Nephron (organoid): ENCODE measurements around the gene CTXN2.
A peak's percentile ranks its signal among the peaks of the same experiment; 100 is the strongest.

ENCODE experiments used
- H3K27ac Mint-ChIP-seq, 3 experiments: 2 replicates each; pipeline ENCODE4 v1.8.0; 2020; ENCODE audit warnings: mixed read lengths in 3 of 3, mild to moderate bottlenecking in 2 of 3, moderate library complexity in 1 of 3
- H3K27me3 Mint-ChIP-seq: 2 replicates; pipeline ENCODE4 v1.8.0; 2021; ENCODE audit warnings: low read depth, mild to moderate bottlenecking, moderate library complexity, mixed read lengths
- H3K36me3 Mint-ChIP-seq: 2 replicates; pipeline ENCODE4 v1.8.0; 2020; ENCODE audit warnings: low read depth, mixed read lengths
- H3K4me1 Mint-ChIP-seq: 2 replicates; pipeline ENCODE4 v1.8.0; 2020; ENCODE audit warnings: mixed read lengths
- H3K4me3 Mint-ChIP-seq, 3 experiments: 2 replicates each; pipeline ENCODE4 v1.8.0; 2020; ENCODE audit warnings: mild to moderate bottlenecking in 3 of 3, mixed read lengths in 3 of 3, moderate library complexity in 2 of 3
- H3K9me3 Mint-ChIP-seq: 2 replicates; pipeline ENCODE4 v1.8.0; 2020; ENCODE audit warnings: mixed read lengths
- TF ChIP-seq, protein P1 (sequence below), 3 experiments: fragments of 200-600 bp; sonication (generic); IDR thresholded peaks; one replicate each; pipeline ENCODE4 v1.5.0; 2021; ENCODE audit warnings: antibody characterized with exemption in 3 of 3; ENCODE audit not compliant: unreplicated experiment in 3 of 3

Gene CTXN2

DNA sequence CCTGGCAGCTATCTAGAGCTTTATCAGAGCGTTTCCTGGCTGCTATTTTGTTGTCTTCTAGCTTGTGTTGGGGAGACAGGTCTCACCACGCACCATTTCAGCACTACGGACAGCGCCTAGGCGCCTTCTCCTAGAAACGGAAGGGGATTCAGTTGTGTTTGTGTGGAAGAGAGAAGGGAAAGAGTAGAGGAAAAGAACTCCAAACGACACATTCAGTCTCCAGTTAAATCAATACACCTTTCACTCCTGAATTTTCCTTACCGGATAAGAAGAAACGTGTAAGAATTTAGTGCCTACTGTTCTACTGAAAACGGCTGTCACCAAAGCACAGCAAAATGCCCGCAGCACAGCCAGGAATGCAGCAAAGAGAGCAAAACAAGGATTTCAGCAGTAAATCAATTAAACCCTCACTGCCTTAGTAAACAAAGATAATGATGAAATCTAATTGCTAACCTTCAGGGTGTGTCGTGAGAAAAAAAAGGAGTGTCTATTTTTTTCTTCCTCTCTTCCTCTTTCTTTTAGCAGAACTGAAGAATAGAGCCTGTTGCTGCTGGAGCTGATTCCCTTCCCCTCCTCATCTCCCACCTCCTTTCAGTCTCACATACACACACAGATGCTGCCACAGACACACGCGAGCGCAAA lies 412 bp upstream of the CTXN2 start:
- H3K27ac Mint-ChIP-seq, result no peak overlapping the region
- TF ChIP-seq, protein P1, sequence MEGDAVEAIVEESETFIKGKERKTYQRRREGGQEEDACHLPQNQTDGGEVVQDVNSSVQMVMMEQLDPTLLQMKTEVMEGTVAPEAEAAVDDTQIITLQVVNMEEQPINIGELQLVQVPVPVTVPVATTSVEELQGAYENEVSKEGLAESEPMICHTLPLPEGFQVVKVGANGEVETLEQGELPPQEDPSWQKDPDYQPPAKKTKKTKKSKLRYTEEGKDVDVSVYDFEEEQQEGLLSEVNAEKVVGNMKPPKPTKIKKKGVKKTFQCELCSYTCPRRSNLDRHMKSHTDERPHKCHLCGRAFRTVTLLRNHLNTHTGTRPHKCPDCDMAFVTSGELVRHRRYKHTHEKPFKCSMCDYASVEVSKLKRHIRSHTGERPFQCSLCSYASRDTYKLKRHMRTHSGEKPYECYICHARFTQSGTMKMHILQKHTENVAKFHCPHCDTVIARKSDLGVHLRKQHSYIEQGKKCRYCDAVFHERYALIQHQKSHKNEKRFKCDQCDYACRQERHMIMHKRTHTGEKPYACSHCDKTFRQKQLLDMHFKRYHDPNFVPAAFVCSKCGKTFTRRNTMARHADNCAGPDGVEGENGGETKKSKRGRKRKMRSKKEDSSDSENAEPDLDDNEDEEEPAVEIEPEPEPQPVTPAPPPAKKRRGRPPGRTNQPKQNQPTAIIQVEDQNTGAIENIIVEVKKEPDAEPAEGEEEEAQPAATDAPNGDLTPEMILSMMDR (IDR thresholded peaks at IDR 0.05; ENCODE audit: unreplicated experiment in 3 of 3), result no peak
- H3K36me3 Mint-ChIP-seq, result no peaks in the 10 kb centered on the region
- H3K4me1 Mint-ChIP-seq, result peaks cover 4% of the 10 kb centered on the region
- H3K4me3 Mint-ChIP-seq, result peak overlapping the region; percentile 62 to 75 (median 73)
- H3K9me3 Mint-ChIP-seq, result no peaks in the 10 kb centered on the region
- peaks cover 24% of the 10 kb centered on the region for H3K27me3 Mint-ChIP-seq

DNA sequence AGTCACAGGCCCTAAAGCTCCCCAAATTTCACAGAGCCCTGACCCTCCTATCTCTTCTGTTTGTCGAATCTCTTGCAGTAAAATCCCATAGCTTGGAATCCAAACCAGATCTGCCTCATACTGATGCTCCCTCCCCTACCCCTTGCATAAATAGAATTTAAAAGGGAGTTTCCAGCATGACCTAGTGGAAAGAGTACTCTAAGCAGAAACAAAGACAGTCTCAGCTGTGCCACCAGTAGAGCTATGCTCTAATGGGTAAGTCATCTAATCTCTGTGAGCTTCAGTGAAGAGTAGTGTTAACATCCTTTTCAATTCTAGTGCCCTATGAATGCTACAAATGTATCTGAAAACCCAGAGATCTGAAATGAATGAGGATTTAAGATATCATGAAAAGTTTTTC lies 10.6 kb downstream of the CTXN2 start:
- Mint-ChIP-seq H3K27ac (no peak overlapping the region), H3K9me3 (no peaks in the 10 kb centered on the region), H3K27me3 (peaks cover 14% of the 10 kb centered on the region), H3K4me3 (no peak overlapping the region), H3K4me1 (no peaks in the 10 kb centered on the region), H3K36me3 (no peaks in the 10 kb centered on the region)
- TF ChIP-seq, protein P1 (IDR thresholded peaks at IDR 0.05; ENCODE audit: unreplicated experiment in 3 of 3), result no peak

DNA sequence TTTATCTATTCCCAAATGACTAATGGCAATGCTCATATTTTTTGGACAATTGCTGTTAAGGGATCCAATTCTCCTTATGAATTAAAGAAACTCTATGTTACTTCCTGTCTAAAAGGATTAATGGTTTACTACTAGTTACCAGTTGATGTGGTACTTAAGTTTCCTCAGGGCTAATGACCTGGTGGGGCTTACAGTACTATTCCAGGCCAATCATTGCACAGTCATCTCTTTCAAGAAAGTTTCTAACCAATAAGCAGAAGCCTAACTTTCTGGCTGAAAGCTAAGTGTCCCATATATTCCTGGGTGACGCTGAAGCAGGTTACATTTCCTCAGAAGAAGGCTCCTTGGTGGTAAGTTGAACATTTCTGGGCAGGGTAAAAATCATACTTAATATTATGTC lies 14.5 kb downstream of the CTXN2 start, which contains the start of gene SLC12A1:
SLC12A1 (plus strand) TSS at position 322 of the 400 bp plus-strand sequence. CDS start 1,418 bp downstream, outside the sequence.
- H3K27ac Mint-ChIP-seq, result peak within 1 kb of the TSS in 1 of 3 experiments; percentile 80
- no peaks in the 10 kb centered on the region for H3K9me3 Mint-ChIP-seq
- no peaks in the 10 kb centered on the region for H3K4me1 Mint-ChIP-seq
- H3K4me3 Mint-ChIP-seq, result peak within 1 kb of the TSS in 1 of 3 experiments; percentile 82
- H3K27me3 Mint-ChIP-seq, result peaks cover 3% of the 10 kb centered on the region
- TF ChIP-seq, protein P1 (IDR thresholded peaks at IDR 0.05; ENCODE audit: unreplicated experiment in 3 of 3), result no peak
- H3K36me3 Mint-ChIP-seq, result no peaks in the 10 kb centered on the region

DNA sequence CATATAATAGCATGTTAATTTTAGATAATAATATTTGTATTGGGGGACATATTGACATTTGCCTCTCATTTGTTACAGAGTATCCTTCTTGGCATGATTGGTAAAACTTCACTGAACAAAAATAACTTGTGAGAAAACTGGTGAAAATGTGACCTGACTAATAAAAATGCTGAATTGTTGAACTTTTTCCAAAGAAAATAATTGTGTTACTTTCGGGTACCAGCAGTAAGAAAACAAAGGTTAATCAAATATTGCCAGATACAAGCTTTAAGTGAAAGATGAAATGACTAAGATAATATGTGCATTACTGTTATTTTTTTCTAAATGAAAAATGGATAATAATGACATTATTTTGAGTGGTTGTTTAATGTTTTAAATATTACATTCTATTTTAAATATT lies 29.8 kb downstream of the CTXN2 start:
- H3K9me3 Mint-ChIP-seq, result no peaks in the 10 kb centered on the region
- TF ChIP-seq, protein P1 (IDR thresholded peaks at IDR 0.05; ENCODE audit: unreplicated experiment in 3 of 3), result no peak

DNA sequence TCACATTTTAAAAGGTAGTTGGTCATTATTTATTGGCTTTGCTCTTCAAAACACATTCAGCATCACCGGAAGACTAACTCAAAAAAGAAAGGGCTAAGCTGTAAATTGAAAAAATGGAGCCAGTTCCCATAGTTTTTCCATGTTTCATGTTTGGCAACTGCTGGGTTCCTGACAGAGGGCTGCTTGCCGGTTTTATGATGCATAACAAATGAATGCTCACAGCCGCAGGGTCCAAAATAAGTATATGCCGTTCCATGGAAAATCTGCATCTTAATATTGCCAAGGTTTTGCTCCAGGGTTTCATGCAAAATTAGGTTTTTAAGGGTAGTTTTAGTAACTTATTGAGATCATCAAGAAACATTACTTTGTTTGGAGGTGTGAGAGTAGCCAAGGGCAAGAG lies 30.4 kb downstream of the CTXN2 start:
- Mint-ChIP-seq H3K27me3 (no peaks in the 10 kb centered on the region), H3K27ac (peak overlapping the region in 1 of 3 experiments; percentile 60), H3K36me3 (no peaks in the 10 kb centered on the region), H3K9me3 (no peaks in the 10 kb centered on the region), H3K4me1 (peaks cover 5% of the 10 kb centered on the region), H3K4me3 (no peak overlapping the region)
- TF ChIP-seq, protein P1 (IDR thresholded peaks at IDR 0.05; ENCODE audit: unreplicated experiment in 3 of 3), result no peak

More for the DNA sequence above, 29.8 kb downstream of the CTXN2 start:
- no peaks in the 10 kb centered on the region for H3K27me3 Mint-ChIP-seq
- H3K4me1 Mint-ChIP-seq, result peaks cover 5% of the 10 kb centered on the region
- no peaks in the 10 kb centered on the region for H3K36me3 Mint-ChIP-seq
- H3K27ac Mint-ChIP-seq, result peak overlapping the region in 1 of 3 experiments; percentile 42
- H3K4me3 Mint-ChIP-seq, result no peak overlapping the region

DNA sequence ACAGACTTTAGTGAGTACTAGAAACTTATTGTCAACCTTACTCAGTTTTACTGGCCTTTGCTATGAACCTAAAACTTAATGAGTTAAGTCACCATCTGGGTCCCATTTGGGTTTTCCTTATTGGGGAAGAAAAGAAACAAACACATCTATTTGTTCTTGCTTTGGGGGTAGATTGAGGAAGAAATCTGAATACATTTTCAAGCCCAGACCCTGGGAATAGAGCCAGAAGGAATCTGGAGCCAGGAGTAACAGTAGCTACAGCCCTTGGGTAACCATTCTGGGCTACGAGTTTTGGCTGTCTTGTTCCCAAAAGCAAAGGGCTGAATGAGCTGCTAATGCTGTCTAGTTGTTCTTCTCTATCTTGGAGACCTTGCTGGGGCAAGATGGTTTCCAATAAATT lies 31.2 kb downstream of the CTXN2 start:
- H3K27ac Mint-ChIP-seq, result peak overlapping the region in 1 of 3 experiments; percentile 50

More for the DNA sequence above, 31.2 kb downstream of the CTXN2 start:
- Mint-ChIP-seq H3K9me3 (no peaks in the 10 kb centered on the region), H3K27me3 (no peaks in the 10 kb centered on the region), H3K4me3 (no peak overlapping the region), H3K4me1 (peaks cover 5% of the 10 kb centered on the region), H3K36me3 (no peaks in the 10 kb centered on the region)
- TF ChIP-seq, protein P1 (IDR thresholded peaks at IDR 0.05; ENCODE audit: unreplicated experiment in 3 of 3), result no peak
